Liver (tissue), 9 donors: ENCODE data around the gene ATF7. TPM values are rescaled to one million over a fixed set of nuclear protein-coding genes. Genes with fewer than 3 reads are reported as not detected.

ENCODE experiments used
- DNase-seq: peaks from one replicate; pipeline ENCODE4 v3.0.0-alpha.2; 2017; ENCODE audit warnings: low spot score
- H3K27ac ChIP-seq, 2 donors: one replicate each; pipeline ENCODE4 v1.7.0; 2013; ENCODE audit warnings: inconsistent platforms in 2 of 2, low read length in 2 of 2, control low read depth in 1 of 2, low read depth in 1 of 2, mild to moderate bottlenecking in 1 of 2
- H3K27me3 ChIP-seq, 4 donors: one replicate each; pipeline versions ENCODE4 v1.6.1 to v1.7.0; 2013; ENCODE audit warnings: low read length in 3 of 4, inconsistent platforms in 1 of 4, mild to moderate bottlenecking in 1 of 4, moderate library complexity in 1 of 4; ENCODE audit not compliant: control insufficient read depth in 4 of 4, insufficient read depth in 4 of 4
- H3K36me3 ChIP-seq, 4 donors: one replicate each; pipeline versions ENCODE4 v1.6.1 to v1.7.0; 2013; ENCODE audit warnings: low read length in 3 of 4, mild to moderate bottlenecking in 3 of 4, low read depth in 1 of 4, moderate library complexity in 1 of 4; ENCODE audit not compliant: control insufficient read depth in 4 of 4, insufficient read depth in 3 of 4
- H3K4me1 ChIP-seq, 4 donors: one replicate each; pipeline versions ENCODE4 v1.6.1 to v1.7.0; 2013; ENCODE audit warnings: low read length in 3 of 4, mild to moderate bottlenecking in 3 of 4, moderate library complexity in 1 of 4; ENCODE audit not compliant: control insufficient read depth in 4 of 4, insufficient read depth in 4 of 4
- H3K4me3 ChIP-seq, 3 donors: one replicate each; pipeline versions ENCODE4 v1.6.1 to v1.7.0; 2013; ENCODE audit warnings: low read length in 3 of 3, control low read depth in 1 of 3, low read depth in 1 of 3, mild to moderate bottlenecking in 1 of 3
- H3K9ac ChIP-seq, 2 donors: one replicate each; pipeline ENCODE4 v1.7.0; 2013; ENCODE audit warnings: low read length in 2 of 2, mild to moderate bottlenecking in 2 of 2, moderate library complexity in 2 of 2, control low read depth in 1 of 2, low read depth in 1 of 2
- H3K9me3 ChIP-seq, 4 donors: one replicate each; pipeline versions ENCODE4 v1.6.1 to v1.7.0; 2013; ENCODE audit warnings: low read length in 3 of 4; ENCODE audit not compliant: control insufficient read depth in 4 of 4
- CTCF ChIP-seq: fragments of 150-350 bp; IDR thresholded peaks from 2 replicates; pipeline ENCODE4 v1.5.1; 2017; ENCODE audit warnings: improper control_type of control experiment, low read depth, low read length; ENCODE audit not compliant: missing input control
- EGR1 ChIP-seq, 2 donors: IDR thresholded peaks; 2 replicates each; pipeline ENCODE4 v1.6.1; 2016 to 2018; ENCODE audit warnings: antibody characterized with exemption in 2 of 2, low read depth in 2 of 2
- FOXA1 ChIP-seq: IDR thresholded peaks from 2 replicates; pipeline ENCODE4 v1.6.1; 2016; ENCODE audit warnings: antibody characterized with exemption
- FOXA2 ChIP-seq: IDR thresholded peaks from 2 replicates; pipeline ENCODE4 v1.6.1; 2016; ENCODE audit warnings: antibody characterized with exemption
- GABPA ChIP-seq, 2 donors: IDR thresholded peaks in 1 of 2; conservative IDR thresholded peaks in 1 of 2; 2 replicates each; pipeline ENCODE4 v1.6.1; 2016; ENCODE audit warnings: antibody characterized with exemption in 2 of 2, mild to moderate bottlenecking in 1 of 2, moderate library complexity in 1 of 2
- HNF4A ChIP-seq, 2 donors: conservative IDR thresholded peaks; 2 replicates each; pipeline ENCODE4 v1.6.1; 2016; ENCODE audit warnings: antibody characterized with exemption in 2 of 2, mild to moderate bottlenecking in 2 of 2
- HNF4G ChIP-seq: IDR thresholded peaks from 2 replicates; pipeline ENCODE4 v1.6.1; 2016; ENCODE audit warnings: antibody characterized with exemption
- JUND ChIP-seq, 2 donors: IDR thresholded peaks; 2 replicates each; pipeline ENCODE4 v1.6.1; 2016; ENCODE audit warnings: antibody characterized with exemption in 2 of 2
- MAX ChIP-seq: IDR thresholded peaks from 2 replicates; pipeline ENCODE4 v1.6.1; 2016; ENCODE audit warnings: antibody characterized with exemption
- NR2F2 ChIP-seq: IDR thresholded peaks from 2 replicates; pipeline ENCODE4 v1.6.1; 2016; ENCODE audit warnings: antibody characterized with exemption
- RAD21 ChIP-seq, 2 donors: IDR thresholded peaks; 2 replicates each; pipeline ENCODE4 v1.6.1; 2016; ENCODE audit warnings: antibody characterized with exemption in 2 of 2, mild to moderate bottlenecking in 2 of 2
- RXRA ChIP-seq, 2 donors: IDR thresholded peaks; 2 replicates each; pipeline ENCODE4 v1.6.1; 2017 to 2018; ENCODE audit warnings: antibody characterized with exemption in 2 of 2, mild to moderate bottlenecking in 1 of 2
- SP1 ChIP-seq: IDR thresholded peaks from 2 replicates; pipeline ENCODE4 v1.6.1; 2018; ENCODE audit warnings: antibody characterized with exemption, mild to moderate bottlenecking
- TAF1 ChIP-seq: conservative IDR thresholded peaks from 2 replicates; pipeline ENCODE4 v1.6.1; 2016; ENCODE audit warnings: antibody characterized with exemption, mild to moderate bottlenecking
- YY1 ChIP-seq: IDR thresholded peaks from 2 replicates; pipeline ENCODE4 v1.6.1; 2016; ENCODE audit warnings: antibody characterized with exemption, mild to moderate bottlenecking
- WGBS: extraction: QIAGEN DNeasy Blood & Tissue Kit; methylation state at CpG from one replicate; pipeline ENCODE4 v1.1.7; 2013; 5-methylcytosine and 5-hydroxymethylcytosine counted together
- polyA plus RNA-seq, 2 donors: library from polyadenylated mRNA; stranded (reverse) in 1 of 2; unstranded in 1 of 2; fragments of 200-250 nt in 1 of 2; fragments of >200 nt in 1 of 2; fragmentation: Nextera tagmentation in 1 of 2; extraction: Ambion mirVana in 1 of 2; gene quantifications; one replicate each; pipeline versions ENCODE4 v1.2.1 to v1.2.3, GENCODE V29; 2013 to 2015
- total RNA-seq, 2 donors: library from RNA; depleted of rRNA; stranded (reverse); fragments of >200 nt; gene quantifications; one replicate each; pipeline ENCODE4 v1.2.3, GENCODE V29; 2014
- TF ChIP-seq, protein P1 (sequence below): IDR thresholded peaks from 2 replicates; pipeline ENCODE4 v1.6.1; 2016; ENCODE audit warnings: antibody characterized with exemption
- TF ChIP-seq, protein P2 (sequence below): IDR thresholded peaks from 2 replicates; pipeline ENCODE4 v1.6.1; 2016; ENCODE audit warnings: antibody characterized with exemption
- TF ChIP-seq, protein P3 (sequence below): IDR thresholded peaks from 2 replicates; pipeline ENCODE4 v1.6.1; 2016; ENCODE audit warnings: antibody characterized with exemption, mild to moderate bottlenecking
- donor health status: healthy.
- donor health status: healthy.
- donor health status: healthy.
- donor health status: healthy.
- donor health status: healthy.

The ATF7 gene
- total and polyA plus RNA-seq, 4 donors, result 5.3 to 14.5 (median 9.9) TPM

- no peak for TF ChIP-seq RAD21 (IDR thresholded peaks at IDR 0.05)
- no peak for TF ChIP-seq FOXA1
- TF ChIP-seq, protein P1, sequence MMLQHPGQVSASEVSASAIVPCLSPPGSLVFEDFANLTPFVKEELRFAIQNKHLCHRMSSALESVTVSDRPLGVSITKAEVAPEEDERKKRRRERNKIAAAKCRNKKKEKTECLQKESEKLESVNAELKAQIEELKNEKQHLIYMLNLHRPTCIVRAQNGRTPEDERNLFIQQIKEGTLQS, result no peak
- no peak for TF ChIP-seq RXRA (IDR thresholded peaks at IDR 0.05)
- TF ChIP-seq HNF4A (conservative IDR thresholded peaks at IDR 0.05), result no peak
- no peak for TF ChIP-seq FOXA2
- no peak for TF ChIP-seq HNF4G
- no peak for TF ChIP-seq MAX
- no peak for TF ChIP-seq GABPA (IDR thresholded peaks at IDR 0.05 in 1 of 2, conservative IDR thresholded peaks at IDR 0.05 in 1 of 2)
- no peak for TF ChIP-seq JUND (IDR thresholded peaks at IDR 0.05)
- TF ChIP-seq, protein P2, sequence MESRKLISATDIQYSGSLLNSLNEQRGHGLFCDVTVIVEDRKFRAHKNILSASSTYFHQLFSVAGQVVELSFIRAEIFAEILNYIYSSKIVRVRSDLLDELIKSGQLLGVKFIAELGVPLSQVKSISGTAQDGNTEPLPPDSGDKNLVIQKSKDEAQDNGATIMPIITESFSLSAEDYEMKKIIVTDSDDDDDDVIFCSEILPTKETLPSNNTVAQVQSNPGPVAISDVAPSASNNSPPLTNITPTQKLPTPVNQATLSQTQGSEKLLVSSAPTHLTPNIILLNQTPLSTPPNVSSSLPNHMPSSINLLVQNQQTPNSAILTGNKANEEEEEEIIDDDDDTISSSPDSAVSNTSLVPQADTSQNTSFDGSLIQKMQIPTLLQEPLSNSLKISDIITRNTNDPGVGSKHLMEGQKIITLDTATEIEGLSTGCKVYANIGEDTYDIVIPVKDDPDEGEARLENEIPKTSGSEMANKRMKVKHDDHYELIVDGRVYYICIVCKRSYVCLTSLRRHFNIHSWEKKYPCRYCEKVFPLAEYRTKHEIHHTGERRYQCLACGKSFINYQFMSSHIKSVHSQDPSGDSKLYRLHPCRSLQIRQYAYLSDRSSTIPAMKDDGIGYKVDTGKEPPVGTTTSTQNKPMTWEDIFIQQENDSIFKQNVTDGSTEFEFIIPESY, result no peak
- TF ChIP-seq EGR1 (IDR thresholded peaks at IDR 0.05; ENCODE audit: low read depth in 2 of 2), result no peak
- TF ChIP-seq SP1, result no peak
- no peak for TF ChIP-seq CTCF
- TF ChIP-seq TAF1, result no peak
- no peak for TF ChIP-seq YY1
- TF ChIP-seq, protein P3, sequence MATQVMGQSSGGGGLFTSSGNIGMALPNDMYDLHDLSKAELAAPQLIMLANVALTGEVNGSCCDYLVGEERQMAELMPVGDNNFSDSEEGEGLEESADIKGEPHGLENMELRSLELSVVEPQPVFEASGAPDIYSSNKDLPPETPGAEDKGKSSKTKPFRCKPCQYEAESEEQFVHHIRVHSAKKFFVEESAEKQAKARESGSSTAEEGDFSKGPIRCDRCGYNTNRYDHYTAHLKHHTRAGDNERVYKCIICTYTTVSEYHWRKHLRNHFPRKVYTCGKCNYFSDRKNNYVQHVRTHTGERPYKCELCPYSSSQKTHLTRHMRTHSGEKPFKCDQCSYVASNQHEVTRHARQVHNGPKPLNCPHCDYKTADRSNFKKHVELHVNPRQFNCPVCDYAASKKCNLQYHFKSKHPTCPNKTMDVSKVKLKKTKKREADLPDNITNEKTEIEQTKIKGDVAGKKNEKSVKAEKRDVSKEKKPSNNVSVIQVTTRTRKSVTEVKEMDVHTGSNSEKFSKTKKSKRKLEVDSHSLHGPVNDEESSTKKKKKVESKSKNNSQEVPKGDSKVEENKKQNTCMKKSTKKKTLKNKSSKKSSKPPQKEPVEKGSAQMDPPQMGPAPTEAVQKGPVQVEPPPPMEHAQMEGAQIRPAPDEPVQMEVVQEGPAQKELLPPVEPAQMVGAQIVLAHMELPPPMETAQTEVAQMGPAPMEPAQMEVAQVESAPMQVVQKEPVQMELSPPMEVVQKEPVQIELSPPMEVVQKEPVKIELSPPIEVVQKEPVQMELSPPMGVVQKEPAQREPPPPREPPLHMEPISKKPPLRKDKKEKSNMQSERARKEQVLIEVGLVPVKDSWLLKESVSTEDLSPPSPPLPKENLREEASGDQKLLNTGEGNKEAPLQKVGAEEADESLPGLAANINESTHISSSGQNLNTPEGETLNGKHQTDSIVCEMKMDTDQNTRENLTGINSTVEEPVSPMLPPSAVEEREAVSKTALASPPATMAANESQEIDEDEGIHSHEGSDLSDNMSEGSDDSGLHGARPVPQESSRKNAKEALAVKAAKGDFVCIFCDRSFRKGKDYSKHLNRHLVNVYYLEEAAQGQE, result no peak
- TF ChIP-seq NR2F2, result no peak
- peak overlapping the region; percentile 96 to 98 for H3K9ac ChIP-seq
- no peaks in the 10 kb centered on the region for H3K36me3 ChIP-seq
- H3K27ac ChIP-seq, result peak overlapping the region; percentile 88 to 94
- H3K9me3 ChIP-seq, result no peaks in the 10 kb centered on the region
- peak overlapping the region; percentile 64 to 97 (median 90) for H3K4me3 ChIP-seq
- 34% methylated on average over 4 of the region's 4 CpGs for WGBS
- DNase-seq, result no peak
- no peaks in the 10 kb centered on the region for H3K27me3 ChIP-seq
- H3K4me1 ChIP-seq, result peaks cover 3 to 40% (median 29%) of the 10 kb centered on the region in 4 donors
These were observed 1.2 kb downstream of the ATF7 start for GRCh38 chr12:53624956-53625355.
